ENCODE measurements around the gene ST6GALNAC5.

ST6GALNAC5 gene

DNA sequence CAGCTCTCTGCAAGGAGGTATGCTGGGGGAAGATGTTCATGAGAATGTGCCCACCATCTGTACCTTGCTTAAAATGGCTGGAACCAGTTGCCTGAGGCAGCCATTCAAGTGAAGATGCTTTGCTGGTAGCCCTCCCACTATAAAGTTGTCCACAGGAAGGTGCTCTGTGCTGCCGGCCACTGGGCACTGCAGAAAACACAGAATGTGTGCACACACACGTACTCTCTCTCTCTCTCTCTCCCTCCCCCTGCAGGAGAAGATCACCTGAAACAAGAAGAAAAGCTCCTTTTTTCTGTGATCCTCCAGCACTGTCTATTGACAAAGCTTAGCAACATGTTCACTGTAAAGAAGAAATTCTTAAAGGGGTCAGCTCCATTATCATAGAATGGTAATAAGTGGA is 217.2 kb downstream of the ST6GALNAC5 start:
- ChIA-PET POLR2A (ENCODE audit: low non-redundant PET) (no interaction called here), CTCF (interaction anchor here (0.5 to 0.6 kb wide), 2 partner anchors 665 to 1030 kb away, joined by 3 to 5 read pairs; no protein-coding TSS in a partner anchor)
- DNase-seq (ENCODE audit: low spot score) = no peak
- TF ChIP-seq, protein P1, sequence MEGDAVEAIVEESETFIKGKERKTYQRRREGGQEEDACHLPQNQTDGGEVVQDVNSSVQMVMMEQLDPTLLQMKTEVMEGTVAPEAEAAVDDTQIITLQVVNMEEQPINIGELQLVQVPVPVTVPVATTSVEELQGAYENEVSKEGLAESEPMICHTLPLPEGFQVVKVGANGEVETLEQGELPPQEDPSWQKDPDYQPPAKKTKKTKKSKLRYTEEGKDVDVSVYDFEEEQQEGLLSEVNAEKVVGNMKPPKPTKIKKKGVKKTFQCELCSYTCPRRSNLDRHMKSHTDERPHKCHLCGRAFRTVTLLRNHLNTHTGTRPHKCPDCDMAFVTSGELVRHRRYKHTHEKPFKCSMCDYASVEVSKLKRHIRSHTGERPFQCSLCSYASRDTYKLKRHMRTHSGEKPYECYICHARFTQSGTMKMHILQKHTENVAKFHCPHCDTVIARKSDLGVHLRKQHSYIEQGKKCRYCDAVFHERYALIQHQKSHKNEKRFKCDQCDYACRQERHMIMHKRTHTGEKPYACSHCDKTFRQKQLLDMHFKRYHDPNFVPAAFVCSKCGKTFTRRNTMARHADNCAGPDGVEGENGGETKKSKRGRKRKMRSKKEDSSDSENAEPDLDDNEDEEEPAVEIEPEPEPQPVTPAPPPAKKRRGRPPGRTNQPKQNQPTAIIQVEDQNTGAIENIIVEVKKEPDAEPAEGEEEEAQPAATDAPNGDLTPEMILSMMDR (conservative IDR thresholded peaks at IDR 0.05; ENCODE audit: low read depth) = no peak
- H3K27ac ChIP-seq = no peak overlapping the region

DNA sequence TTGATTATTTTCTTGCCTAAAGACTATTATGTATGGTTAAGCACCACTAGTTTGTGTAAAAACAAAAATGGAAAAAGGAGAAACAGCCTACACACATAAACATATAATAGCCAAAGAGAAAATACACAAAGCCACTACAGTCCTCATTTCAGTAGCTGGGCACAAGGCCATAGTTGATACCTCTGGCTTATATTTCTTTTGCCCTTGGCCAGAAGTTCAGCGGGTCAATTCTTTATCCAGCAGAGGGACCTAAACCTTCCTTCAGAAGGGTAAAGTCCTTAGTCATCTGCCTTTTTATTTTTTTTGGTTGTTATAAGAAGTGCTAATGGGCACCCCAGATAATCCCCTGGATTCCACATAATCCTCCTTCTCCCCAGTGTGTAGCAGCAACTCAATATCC is 217.8 kb downstream of the ST6GALNAC5 start:
- POLR2A ChIA-PET (ENCODE audit: low non-redundant PET) = no interaction called here
- CTCF ChIA-PET = no interaction called here
- DNase-seq (ENCODE audit: low spot score) = no peak
- no peak overlapping the region for H3K27ac ChIP-seq
- TF ChIP-seq, protein P1 (conservative IDR thresholded peaks at IDR 0.05; ENCODE audit: low read depth) = no peak

DNA sequence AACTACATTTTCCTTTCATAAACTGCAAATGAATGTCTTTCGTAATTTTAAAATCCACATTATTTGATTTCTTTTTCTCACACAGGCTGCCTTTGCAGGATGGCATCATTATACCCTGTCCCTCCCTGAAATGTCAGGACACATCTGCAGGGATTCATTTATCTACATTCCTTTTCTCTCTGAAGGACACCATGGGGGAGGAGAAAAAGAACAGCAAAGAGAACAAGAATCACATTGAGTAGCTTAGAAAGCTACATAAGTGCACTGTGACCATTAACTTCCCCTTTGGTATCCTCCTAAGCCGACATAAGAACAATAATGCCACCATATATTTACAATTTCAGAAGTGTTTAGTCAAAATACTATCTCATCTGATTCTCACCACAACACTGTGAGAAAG is 222.5 kb downstream of the ST6GALNAC5 start:
- ChIA-PET CTCF (no interaction called here), POLR2A (ENCODE audit: low non-redundant PET) (no interaction called here)
- no peak for DNase-seq (ENCODE audit: low spot score)
- TF ChIP-seq, protein P1 (conservative IDR thresholded peaks at IDR 0.05; ENCODE audit: low read depth) = no peak
- H3K27ac ChIP-seq = no peak overlapping the region

DNA sequence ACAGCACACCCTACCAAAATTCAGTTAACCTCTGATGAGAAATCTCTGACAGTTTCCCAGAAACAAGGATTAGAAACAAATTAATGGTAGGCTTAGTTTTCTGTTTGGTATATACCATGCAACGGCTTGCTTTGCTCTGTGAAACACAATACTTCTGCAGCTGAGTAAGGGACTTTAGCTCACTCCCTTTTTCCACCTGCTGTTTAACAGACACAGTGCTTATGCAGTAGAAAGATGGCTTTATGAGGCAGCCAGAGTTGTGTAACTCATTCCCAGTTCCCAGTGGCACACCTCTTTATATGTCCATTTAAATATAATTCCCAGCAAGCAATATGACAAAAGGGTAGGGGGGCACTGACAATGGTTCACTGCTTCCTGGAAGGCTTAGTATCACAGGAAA is 228.0 kb downstream of the ST6GALNAC5 start:
- H3K27ac ChIP-seq = no peak overlapping the region
- TF ChIP-seq, protein P1 (conservative IDR thresholded peaks at IDR 0.05; ENCODE audit: low read depth) = no peak
- CTCF ChIA-PET = interaction anchor here (0.6 kb wide), 2 partner anchors 97 to 705 kb away, joined by 4 to 7 read pairs; no protein-coding TSS in a partner anchor
- POLR2A ChIA-PET (ENCODE audit: low non-redundant PET) = no interaction called here
- DNase-seq (ENCODE audit: low spot score) = no peak

DNA sequence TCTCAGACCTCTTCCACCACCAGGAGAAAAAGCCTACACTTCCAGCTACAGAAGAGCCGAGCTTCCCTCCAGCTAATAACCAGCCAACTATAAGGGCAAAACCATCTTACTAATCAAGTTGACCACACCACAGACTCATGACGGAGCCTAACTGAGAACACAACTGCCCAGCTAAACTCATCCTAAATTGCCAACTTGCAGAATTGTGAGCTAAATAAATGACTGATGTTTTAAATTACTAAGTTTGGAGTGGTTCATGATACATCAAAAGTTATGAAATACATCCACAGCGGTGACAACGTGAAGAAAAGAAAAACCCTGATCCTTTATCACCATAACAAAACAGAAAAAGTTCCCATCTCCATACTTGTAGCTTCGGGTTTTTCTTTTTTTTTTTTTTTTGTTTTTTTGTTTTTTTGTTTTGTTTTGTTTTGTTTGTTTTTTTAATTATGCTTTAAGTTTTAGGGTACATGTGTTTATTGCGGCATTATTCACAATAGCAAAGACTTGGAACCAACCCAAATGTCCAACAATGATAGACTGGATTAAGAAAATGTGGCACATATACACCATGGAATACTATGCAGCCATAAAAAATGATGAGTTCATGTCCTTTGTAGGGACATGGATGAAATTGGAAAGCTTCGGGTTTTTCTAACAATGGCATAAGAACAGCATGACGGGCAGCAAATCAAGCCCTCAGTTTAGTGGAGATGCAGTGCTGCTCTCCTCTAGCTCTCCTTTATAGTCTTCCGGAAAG is 229.4 kb downstream of the ST6GALNAC5 start:
- POLR2A ChIA-PET (ENCODE audit: low non-redundant PET) = no interaction called here
- DNase-seq (ENCODE audit: low spot score) = no peak
- H3K27ac ChIP-seq = no peak overlapping the region
- CTCF ChIA-PET = interaction anchor here (0.6 kb wide), 1 partner anchor 46 kb away, joined by 3 read pairs; no protein-coding TSS in a partner anchor
- TF ChIP-seq, protein P1 (conservative IDR thresholded peaks at IDR 0.05; ENCODE audit: low read depth) = no peak

DNA sequence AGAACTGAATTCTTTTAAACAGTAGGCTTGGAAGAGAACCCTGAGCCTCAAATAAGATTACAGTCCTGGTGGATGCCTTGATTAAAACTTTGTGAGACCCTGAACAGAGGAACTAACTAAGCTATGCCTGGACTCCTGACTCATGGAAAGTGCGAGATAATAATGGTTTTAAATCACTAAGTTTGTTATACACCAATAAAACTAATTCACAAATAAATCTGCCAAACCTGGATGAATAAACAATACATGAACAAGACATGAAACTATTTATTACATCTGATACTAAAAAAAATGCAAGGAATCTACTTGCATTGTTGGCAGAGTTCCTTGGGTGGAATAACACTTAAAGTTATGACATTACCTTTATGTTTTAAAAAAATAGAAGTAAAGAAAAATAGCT is 233.6 kb downstream of the ST6GALNAC5 start:
- CTCF ChIA-PET = interaction anchor here (0.8 kb wide), 1 partner anchor 26 kb away, joined by 4 read pairs; no protein-coding TSS in a partner anchor
- H3K27ac ChIP-seq = no peak overlapping the region
- POLR2A ChIA-PET (ENCODE audit: low non-redundant PET) = no interaction called here
- TF ChIP-seq, protein P1 (conservative IDR thresholded peaks at IDR 0.05; ENCODE audit: low read depth) = no peak
- DNase-seq (ENCODE audit: low spot score) = no peak
